ENCODE results near the gene LRR1.

The LRR1 gene

GRCh38 chr14:49585803-49586672 lies 12.7 kb upstream of the LRR1 start, which contains the start of gene RPS29:
TSS of gene RPS29 (minus strand) at chr14:49586380. CDS start at chr14:49586346, 34 bp downstream.
- DNase-seq: peak; percentile 96
- peaks cover 3% of the 10 kb centered on the region; the same call in 1 of the 2 replicates for H4K20me1 ChIP-seq (ENCODE audit: insufficient read depth, low read length)
- H3K9me2 ChIP-seq (replicated peaks; ENCODE audit: insufficient read depth, low read length): no peaks in the 10 kb centered on the region
- peaks cover 44% of the 10 kb centered on the region for H3K79me2 ChIP-seq (ENCODE audit: low read length)
- H3K27me3 ChIP-seq (replicated peaks; ENCODE audit: insufficient read depth, low read length): no peaks in the 10 kb centered on the region
- H2AFZ ChIP-seq (ENCODE audit: low read length): peak within 1 kb of the TSS; percentile 25; the same call in 1 of the 2 replicates
- H3K4me2 ChIP-seq (ENCODE audit: low read depth, low read length): peak within 1 kb of the TSS; percentile 45; the same call in 1 of the 2 replicates
- TF ChIP-seq EZH2 (optimal IDR thresholded peaks at IDR 0.05; ENCODE audit: low read depth, low read length) (no peak), CTCF (IDR thresholded peaks at IDR 0.05; ENCODE audit: low read length) (no peak), EZH2phosphoT487 (IDR thresholded peaks at IDR 0.05; ENCODE audit: low read length) (no peak)
- peak within 1 kb of the TSS; percentile 86 for H3K4me3 ChIP-seq (ENCODE audit: low read length)
- no peaks in the 10 kb centered on the region for H3K4me1 ChIP-seq (ENCODE audit: low read length)
- H3K36me3 ChIP-seq (replicated peaks; ENCODE audit: insufficient read depth, low read length): no peaks in the 10 kb centered on the region; the same call in 1 of the 2 replicates
- peak within 1 kb of the TSS; percentile 82 for H3K27ac ChIP-seq (ENCODE audit: low read length)
- H3F3A ChIP-seq (ENCODE audit: insufficient read depth, low read length): peaks cover 13% of the 10 kb centered on the region
- peak within 1 kb of the TSS; percentile 96 for H3K9ac ChIP-seq (ENCODE audit: low read length)
- no peaks in the 10 kb centered on the region for H3K9me3 ChIP-seq (replicated peaks; ENCODE audit: insufficient read depth, low read length)

- TF ChIP-seq CTCF (IDR thresholded peaks at IDR 0.05; ENCODE audit: low read length): peak; percentile 70
- TF ChIP-seq EZH2phosphoT487 (IDR thresholded peaks at IDR 0.05; ENCODE audit: low read length): no peak
- Histone ChIP-seq H3K36me3 (replicated peaks; ENCODE audit: insufficient read depth, low read length) (no peaks in the 10 kb centered on the region; the same call in 1 of the 2 replicates), H3K4me1 (ENCODE audit: low read length) (no peaks in the 10 kb centered on the region), H3K4me2 (ENCODE audit: low read depth, low read length) (peak overlapping the region; percentile 41; the same call in 1 of the 2 replicates), H3F3A (ENCODE audit: insufficient read depth, low read length) (peaks cover 13% of the 10 kb centered on the region), H3K9me3 (replicated peaks; ENCODE audit: insufficient read depth, low read length) (no peaks in the 10 kb centered on the region), H2AFZ (ENCODE audit: low read length) (peak overlapping the region; percentile 25; the same call in 1 of the 2 replicates), H3K79me2 (ENCODE audit: low read length) (peaks cover 44% of the 10 kb centered on the region), H3K4me3 (ENCODE audit: low read length) (peak overlapping the region; percentile 20; the same call in 1 of the 2 replicates), H3K9me2 (replicated peaks; ENCODE audit: insufficient read depth, low read length) (no peaks in the 10 kb centered on the region), H3K27ac (ENCODE audit: low read length) (peak overlapping the region; percentile 82; the same call in 1 of the 2 replicates), H3K9ac (ENCODE audit: low read length) (no peak overlapping the region; the same call in 1 of the 2 replicates), H3K27me3 (replicated peaks; ENCODE audit: insufficient read depth, low read length) (no peaks in the 10 kb centered on the region), H4K20me1 (ENCODE audit: insufficient read depth, low read length) (peaks cover 3% of the 10 kb centered on the region; the same call in 1 of the 2 replicates)
- DNase-seq: peak; percentile 48
These were observed 11.9 kb upstream of the LRR1 start for GRCh38 chr14:49586673-49587460.

GRCh38 chr14:49589387-49589786 lies 9.4 kb upstream of the LRR1 start:
- peaks cover 10% of the 10 kb centered on the region for H3F3A ChIP-seq (ENCODE audit: insufficient read depth, low read length)
- no peaks in the 10 kb centered on the region for H3K4me1 ChIP-seq (ENCODE audit: low read length)
- no peaks in the 10 kb centered on the region for H3K9me2 ChIP-seq (replicated peaks; ENCODE audit: insufficient read depth, low read length)
- no peak overlapping the region for H3K4me3 ChIP-seq (ENCODE audit: low read length)
- no peaks in the 10 kb centered on the region for H4K20me1 ChIP-seq (ENCODE audit: insufficient read depth, low read length)
- no peak overlapping the region for H2AFZ ChIP-seq (ENCODE audit: low read length)
- peaks cover 19% of the 10 kb centered on the region for H3K79me2 ChIP-seq (ENCODE audit: low read length)
- DNase-seq: no peak
- H3K9me3 ChIP-seq (replicated peaks; ENCODE audit: insufficient read depth, low read length): no peaks in the 10 kb centered on the region
- H3K9ac ChIP-seq (ENCODE audit: low read length): no peak overlapping the region
- no peak overlapping the region for H3K27ac ChIP-seq (ENCODE audit: low read length)
- TF ChIP-seq CTCF (IDR thresholded peaks at IDR 0.05; ENCODE audit: low read length) (no peak), EZH2phosphoT487 (IDR thresholded peaks at IDR 0.05; ENCODE audit: low read length) (no peak), EZH2 (optimal IDR thresholded peaks at IDR 0.05; ENCODE audit: low read depth, low read length) (no peak)
- H3K27me3 ChIP-seq (replicated peaks; ENCODE audit: insufficient read depth, low read length): no peaks in the 10 kb centered on the region
- H3K4me2 ChIP-seq (ENCODE audit: low read depth, low read length): no peak overlapping the region
- H3K36me3 ChIP-seq (replicated peaks; ENCODE audit: insufficient read depth, low read length): no peaks in the 10 kb centered on the region

Data from MM.1S (cell line).